ENCODE measurements around the gene PDE5A.
"Not testable (repeated sequence)": the region's sequence is repeated elsewhere in the genome, so short reads cannot be mapped to it uniquely, and the experiment has no call there.

DNA sequence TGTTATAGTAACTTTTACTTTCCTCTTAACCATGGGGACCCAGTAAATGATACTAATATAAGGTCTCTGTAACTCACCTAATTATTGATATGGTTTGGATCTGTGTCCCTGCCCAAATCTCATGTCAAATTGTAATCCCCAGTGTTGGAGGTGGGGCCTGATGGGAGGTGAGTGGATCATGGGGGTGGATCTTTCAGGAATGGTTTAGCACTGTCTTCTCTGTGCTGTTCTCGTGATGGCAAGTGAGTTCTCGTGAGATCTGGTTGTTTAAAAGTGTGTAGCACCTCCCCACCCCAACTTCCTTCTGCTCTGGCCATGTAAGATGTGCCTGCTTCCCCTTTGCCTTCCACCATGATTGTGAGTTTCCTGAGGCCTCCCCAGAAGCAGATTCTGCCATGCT, 34.0 kb upstream of the PDE5A start:
- TF ChIP-seq, protein P1, sequence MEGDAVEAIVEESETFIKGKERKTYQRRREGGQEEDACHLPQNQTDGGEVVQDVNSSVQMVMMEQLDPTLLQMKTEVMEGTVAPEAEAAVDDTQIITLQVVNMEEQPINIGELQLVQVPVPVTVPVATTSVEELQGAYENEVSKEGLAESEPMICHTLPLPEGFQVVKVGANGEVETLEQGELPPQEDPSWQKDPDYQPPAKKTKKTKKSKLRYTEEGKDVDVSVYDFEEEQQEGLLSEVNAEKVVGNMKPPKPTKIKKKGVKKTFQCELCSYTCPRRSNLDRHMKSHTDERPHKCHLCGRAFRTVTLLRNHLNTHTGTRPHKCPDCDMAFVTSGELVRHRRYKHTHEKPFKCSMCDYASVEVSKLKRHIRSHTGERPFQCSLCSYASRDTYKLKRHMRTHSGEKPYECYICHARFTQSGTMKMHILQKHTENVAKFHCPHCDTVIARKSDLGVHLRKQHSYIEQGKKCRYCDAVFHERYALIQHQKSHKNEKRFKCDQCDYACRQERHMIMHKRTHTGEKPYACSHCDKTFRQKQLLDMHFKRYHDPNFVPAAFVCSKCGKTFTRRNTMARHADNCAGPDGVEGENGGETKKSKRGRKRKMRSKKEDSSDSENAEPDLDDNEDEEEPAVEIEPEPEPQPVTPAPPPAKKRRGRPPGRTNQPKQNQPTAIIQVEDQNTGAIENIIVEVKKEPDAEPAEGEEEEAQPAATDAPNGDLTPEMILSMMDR (IDR thresholded peaks at IDR 0.05), result not testable (repeated sequence)
- not testable (repeated sequence) for TF ChIP-seq EP300, POLR2A, POLR2AphosphoS5 (IDR thresholded peaks at IDR 0.05)
